GM10266 (cell line): ENCODE measurements around the gene RNF175.

Experiments
- DNase-seq: peaks from one replicate; pipeline ENCODE4 v3.0.0; 2012; ENCODE audit errors: extremely low spot score
- TF ChIP-seq, protein P1 (sequence below): IDR thresholded peaks from 2 replicates; pipeline ENCODE4 v1.5.1; 2012; ENCODE audit warnings: mild to moderate bottlenecking, low read depth; ENCODE audit not compliant: control insufficient read depth, insufficient read depth; ENCODE audit errors: missing control alignments

Gene RNF175

DNA sequence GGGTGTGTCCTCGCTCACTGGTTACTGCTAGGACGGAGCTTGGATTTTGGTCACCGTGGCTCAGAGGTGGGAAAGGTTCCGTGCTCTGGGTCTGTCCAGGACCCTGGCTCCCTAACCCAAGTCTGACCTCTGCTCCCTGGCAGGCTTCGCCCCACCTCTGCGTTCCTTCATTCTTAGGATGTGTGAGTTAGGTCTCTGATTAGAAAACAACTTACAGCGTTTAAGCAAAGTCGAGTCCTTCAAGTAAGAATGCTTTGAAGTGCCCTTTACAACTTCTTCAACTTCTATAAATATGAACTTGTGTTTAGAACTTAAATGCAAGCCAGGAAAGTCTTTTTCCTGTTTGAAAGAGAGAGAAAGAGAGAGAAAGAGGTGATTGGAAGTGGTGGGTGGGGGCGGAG lies 74.9 kb downstream of the RNF175 start:
- TF ChIP-seq, protein P1, sequence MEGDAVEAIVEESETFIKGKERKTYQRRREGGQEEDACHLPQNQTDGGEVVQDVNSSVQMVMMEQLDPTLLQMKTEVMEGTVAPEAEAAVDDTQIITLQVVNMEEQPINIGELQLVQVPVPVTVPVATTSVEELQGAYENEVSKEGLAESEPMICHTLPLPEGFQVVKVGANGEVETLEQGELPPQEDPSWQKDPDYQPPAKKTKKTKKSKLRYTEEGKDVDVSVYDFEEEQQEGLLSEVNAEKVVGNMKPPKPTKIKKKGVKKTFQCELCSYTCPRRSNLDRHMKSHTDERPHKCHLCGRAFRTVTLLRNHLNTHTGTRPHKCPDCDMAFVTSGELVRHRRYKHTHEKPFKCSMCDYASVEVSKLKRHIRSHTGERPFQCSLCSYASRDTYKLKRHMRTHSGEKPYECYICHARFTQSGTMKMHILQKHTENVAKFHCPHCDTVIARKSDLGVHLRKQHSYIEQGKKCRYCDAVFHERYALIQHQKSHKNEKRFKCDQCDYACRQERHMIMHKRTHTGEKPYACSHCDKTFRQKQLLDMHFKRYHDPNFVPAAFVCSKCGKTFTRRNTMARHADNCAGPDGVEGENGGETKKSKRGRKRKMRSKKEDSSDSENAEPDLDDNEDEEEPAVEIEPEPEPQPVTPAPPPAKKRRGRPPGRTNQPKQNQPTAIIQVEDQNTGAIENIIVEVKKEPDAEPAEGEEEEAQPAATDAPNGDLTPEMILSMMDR, result no peak
- no peak for DNase-seq

DNA sequence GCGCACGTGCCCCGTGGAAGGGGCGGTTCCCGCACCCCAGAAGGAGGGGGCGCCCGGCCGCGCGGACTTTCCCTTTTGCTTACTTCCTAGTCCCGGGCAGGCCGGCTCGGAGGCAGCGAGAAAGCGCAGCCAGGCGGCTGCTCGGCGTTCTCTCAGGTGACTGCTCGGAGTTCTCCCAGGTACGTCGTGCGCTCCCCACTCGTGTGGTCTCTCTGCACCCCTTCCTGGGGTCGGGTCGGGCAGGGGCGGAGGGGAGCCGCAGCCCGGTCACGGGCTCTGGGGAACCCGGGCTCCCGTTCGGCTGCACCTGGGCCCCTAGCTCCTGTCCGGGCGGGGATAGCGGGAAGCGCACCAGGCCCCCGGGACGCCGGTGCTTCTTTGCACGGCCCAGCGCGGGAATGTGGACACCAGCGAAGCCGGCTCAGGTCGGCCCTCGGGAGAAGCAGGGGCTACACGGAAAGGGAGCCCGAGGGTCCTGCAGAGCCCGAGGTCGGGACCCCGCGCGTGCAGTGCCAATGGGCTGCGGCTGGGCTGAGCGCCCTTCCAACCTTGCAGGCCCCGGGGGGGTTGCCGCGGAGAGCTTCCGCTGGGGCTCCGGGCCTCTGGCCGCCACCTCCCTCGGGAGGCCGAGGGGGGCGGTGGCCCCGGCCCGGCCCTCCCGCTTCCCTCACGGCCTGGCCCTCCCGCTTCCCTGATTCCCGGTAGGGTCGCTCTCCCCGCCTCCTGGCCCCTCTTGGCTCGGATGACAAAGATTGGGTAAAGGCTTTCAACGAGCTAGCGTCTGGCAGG lies 75.4 kb downstream of the RNF175 start, which contains the start of gene TLR2:
Gene TLR2 (plus strand): TSS at position 99 of the 789 bp plus-strand sequence. CDS start 18,628 bp downstream, outside the sequence.
- TF ChIP-seq, protein P1, result no peak
- peak; percentile 78 for DNase-seq

DNA sequence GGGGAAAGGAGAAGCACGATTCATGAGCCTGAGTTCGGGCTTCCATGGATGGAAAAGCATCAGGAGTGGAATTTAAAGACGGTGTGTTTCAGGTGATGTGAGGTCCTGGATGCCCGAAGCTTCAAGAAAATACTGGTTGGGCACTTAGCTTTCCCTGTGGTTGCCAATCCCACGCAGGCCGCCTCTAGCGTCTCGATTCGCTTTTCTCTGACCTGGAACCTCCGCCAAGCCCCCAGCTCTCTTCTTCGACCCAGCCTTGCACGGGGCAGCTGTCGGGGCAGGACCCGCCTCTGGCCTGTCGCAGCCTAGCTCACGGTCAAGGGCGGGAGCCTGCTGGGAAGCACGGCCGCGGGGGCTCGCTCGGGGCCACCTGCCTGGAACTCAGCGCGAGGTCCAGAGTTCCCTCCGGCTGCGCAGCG lies 76.1 kb downstream of the RNF175 start:
- DNase-seq, result no peak
- TF ChIP-seq, protein P1, result no peak

- DNase-seq, result no peak
- TF ChIP-seq, protein P1, result no peak
These were observed 80.3 kb downstream of the RNF175 start for GRCh38 chr4:153679486-153679885.

DNA sequence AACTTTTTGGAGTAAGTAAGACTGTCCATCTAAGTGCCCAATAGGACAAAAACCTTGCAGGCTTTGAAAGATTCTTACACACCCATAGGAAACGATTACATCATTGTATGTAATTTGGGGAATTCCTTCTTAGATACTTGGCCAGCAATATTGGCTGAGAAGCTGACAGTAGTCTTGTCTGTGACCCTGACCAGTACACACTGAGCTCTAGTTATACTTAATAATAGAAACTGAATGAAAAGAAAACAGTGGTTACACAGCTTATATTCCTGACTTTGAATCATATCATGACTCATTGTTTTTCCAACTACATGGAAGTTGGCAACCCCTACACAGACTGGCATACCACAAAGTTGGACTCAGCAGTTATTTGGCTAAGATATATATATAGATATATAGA lies 82.8 kb downstream of the RNF175 start:
- TF ChIP-seq, protein P1, result no peak
- DNase-seq, result no peak

DNA sequence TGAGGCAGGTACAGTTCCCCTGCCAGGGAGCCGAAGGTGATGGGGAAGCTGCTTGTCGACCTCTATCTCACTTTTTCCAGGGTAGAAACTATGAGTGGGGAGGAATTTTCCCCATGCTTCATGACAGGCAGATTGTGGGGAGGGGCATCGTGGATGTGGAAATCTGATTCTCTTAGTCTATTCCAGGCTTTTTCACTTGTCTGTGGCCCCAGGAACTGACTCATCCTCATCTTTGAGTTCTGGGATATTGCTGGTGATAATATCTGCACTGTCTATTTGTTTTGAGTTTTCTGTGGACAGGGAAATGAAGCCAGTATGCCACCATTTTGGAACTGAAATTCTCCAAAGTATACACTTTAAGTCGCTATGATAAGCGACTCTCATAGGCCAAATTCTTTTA lies 83.3 kb downstream of the RNF175 start:
- no peak for DNase-seq

GRCh38 chr4:153669838-153670237 lies 90.0 kb downstream of the RNF175 start:
- TF ChIP-seq, protein P1, result no peak
- DNase-seq, result no peak

More for the DNA sequence above, 83.3 kb downstream of the RNF175 start:
- TF ChIP-seq, protein P1, result no peak
